A673 (cell line): Measurements from ENCODE around the gene GH2. TPM values are rescaled to one million over a fixed set of nuclear protein-coding genes. Genes with fewer than 3 reads are reported as not detected.

Experiments used
- BruUV-seq: library from RNA; stranded (reverse); fragments of 400-500 nt; replicated peaks from 2 replicates; lab custom pipeline; 2021; lab: Mats Ljungman, UMichigan
- CTCF ChIA-PET: fragments of 300-600 bp; sonication (Branson Sonifier 250); formaldehyde crosslinking; loops from one replicate; lab custom pipeline; 2022; ENCODE audit warnings: antibody characterized with exemption; lab: Charles Lee
- POLR2A ChIA-PET: fragments of 300-600 bp; sonication (Branson Sonifier 250); formaldehyde crosslinking; loops from one replicate; lab custom pipeline; 2022; ENCODE audit warnings: antibody characterized with exemption; ENCODE audit not compliant: low non-redundant PET; lab: Charles Lee
- DNase-seq: peaks from one replicate; pipeline ENCODE4 v3.0.0-alpha.2; 2015; ENCODE audit warnings: low spot score
- H3K27ac ChIP-seq: fragments of 200-600 bp; sonication (generic); 2 replicates; pipeline ENCODE4 v1.5.1; 2016; ENCODE audit warnings: mixed run types, low read depth, mild to moderate bottlenecking, mixed read lengths, antibody characterized with exemption, low read length; ENCODE audit not compliant: poor library complexity, severe bottlenecking
- H3K27me3 ChIP-seq: fragments of 200-600 bp; sonication (generic); replicated peaks from 2 replicates; pipeline ENCODE4 v1.6.1; 2017; ENCODE audit warnings: mixed run types, low read depth, mild to moderate bottlenecking, mixed read lengths, antibody characterized with exemption, low read length; ENCODE audit not compliant: insufficient read depth, poor library complexity
- H3K36me3 ChIP-seq: fragments of 200-600 bp; sonication (generic); 2 replicates; pipeline ENCODE4 v1.6.1; 2016; ENCODE audit warnings: mixed run types, mild to moderate bottlenecking, mixed read lengths, antibody characterized with exemption, low read length; ENCODE audit not compliant: insufficient read depth, poor library complexity, severe bottlenecking
- H3K4me1 ChIP-seq: fragments of 200-600 bp; sonication (generic); 2 replicates; pipeline ENCODE4 v1.6.1; 2017; ENCODE audit warnings: mixed run types, mild to moderate bottlenecking, mixed read lengths, antibody characterized with exemption, low read length; ENCODE audit not compliant: insufficient read depth, poor library complexity, severe bottlenecking
- H3K4me3 ChIP-seq: fragments of 200-600 bp; sonication (generic); 2 replicates; pipeline ENCODE4 v1.5.1; 2016; ENCODE audit warnings: low read depth, mixed run types, mild to moderate bottlenecking, mixed read lengths, low read length; ENCODE audit not compliant: poor library complexity, severe bottlenecking
- H3K9me3 ChIP-seq: fragments of 200-600 bp; sonication (generic); 2 replicates; pipeline ENCODE4 v1.6.1; 2016; ENCODE audit warnings: mixed run types, low read depth, mild to moderate bottlenecking, mixed read lengths, antibody characterized with exemption, low read length; ENCODE audit not compliant: poor library complexity, severe bottlenecking
- EZH2 ChIP-seq: fragments of 200-600 bp; sonication (generic); IDR thresholded peaks from 2 replicates; pipeline ENCODE4 v1.6.1; 2017; ENCODE audit warnings: borderline replicate concordance, low read depth, mild to moderate bottlenecking, mixed read lengths, antibody characterized with exemption, low read length; ENCODE audit not compliant: poor library complexity, severe bottlenecking
- intact Hi-C: fragments of 100-400 bp; cut with micrococcal nuclease; formaldehyde crosslinking; loops from one replicate; pipeline ENCODE4 v1.10.0; 2022; ENCODE audit not compliant: unreplicated experiment
- total RNA-seq: library from RNA; stranded (reverse); gene quantifications from 2 replicates; pipeline ENCODE4 v1.2.3, GENCODE V29; 2021
- TF ChIP-seq, protein P1 (sequence below): fragments of 300-800, 200-600 bp; sonication (generic); conservative IDR thresholded peaks from 2 replicates; pipeline ENCODE4 v1.5.1; 2017; ENCODE audit warnings: low read depth, mild to moderate bottlenecking, antibody characterized with exemption, low read length, moderate library complexity, mixed read lengths

The GH2 gene
- total RNA-seq, 1 experiment from 2014 or later: not detected

DNA sequence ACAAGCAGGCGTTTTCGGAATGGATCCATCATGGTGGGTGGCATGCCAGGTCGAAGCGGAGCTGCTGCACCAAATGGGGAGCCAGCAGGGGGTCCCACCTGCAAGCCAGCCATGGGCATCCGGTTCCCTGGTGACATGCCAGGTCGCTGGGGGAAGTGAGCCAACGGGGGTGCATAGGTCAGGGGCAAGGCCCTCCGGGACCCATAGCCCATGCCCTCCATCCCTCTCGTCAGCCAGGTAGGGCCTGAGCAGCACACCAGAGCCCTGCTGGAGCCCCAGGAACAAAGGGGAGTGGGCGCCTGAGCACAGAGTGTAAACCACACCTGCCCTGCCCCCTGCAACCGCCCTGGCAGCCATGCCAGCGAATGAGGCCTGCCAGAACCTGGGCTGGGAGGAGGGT lies 44.3 kb downstream of the GH2 start:
- DNase-seq: no peak
- no peak for TF ChIP-seq EZH2
- TF ChIP-seq, protein P1, sequence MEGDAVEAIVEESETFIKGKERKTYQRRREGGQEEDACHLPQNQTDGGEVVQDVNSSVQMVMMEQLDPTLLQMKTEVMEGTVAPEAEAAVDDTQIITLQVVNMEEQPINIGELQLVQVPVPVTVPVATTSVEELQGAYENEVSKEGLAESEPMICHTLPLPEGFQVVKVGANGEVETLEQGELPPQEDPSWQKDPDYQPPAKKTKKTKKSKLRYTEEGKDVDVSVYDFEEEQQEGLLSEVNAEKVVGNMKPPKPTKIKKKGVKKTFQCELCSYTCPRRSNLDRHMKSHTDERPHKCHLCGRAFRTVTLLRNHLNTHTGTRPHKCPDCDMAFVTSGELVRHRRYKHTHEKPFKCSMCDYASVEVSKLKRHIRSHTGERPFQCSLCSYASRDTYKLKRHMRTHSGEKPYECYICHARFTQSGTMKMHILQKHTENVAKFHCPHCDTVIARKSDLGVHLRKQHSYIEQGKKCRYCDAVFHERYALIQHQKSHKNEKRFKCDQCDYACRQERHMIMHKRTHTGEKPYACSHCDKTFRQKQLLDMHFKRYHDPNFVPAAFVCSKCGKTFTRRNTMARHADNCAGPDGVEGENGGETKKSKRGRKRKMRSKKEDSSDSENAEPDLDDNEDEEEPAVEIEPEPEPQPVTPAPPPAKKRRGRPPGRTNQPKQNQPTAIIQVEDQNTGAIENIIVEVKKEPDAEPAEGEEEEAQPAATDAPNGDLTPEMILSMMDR: no peak
- Histone ChIP-seq H3K9me3 (no peaks in the 10 kb centered on the region), H3K4me1 (peaks cover 49% of the 10 kb centered on the region), H3K27ac (peak overlapping the region; percentile 92), H3K36me3 (peaks cover 43% of the 10 kb centered on the region), H3K4me3 (no peak overlapping the region), H3K27me3 (no peaks in the 10 kb centered on the region)
- ChIA-PET POLR2A (no interaction called here), CTCF (no interaction called here)
- BruUV-seq: no TSS peak
- intact Hi-C loops: no loop called here

DNA sequence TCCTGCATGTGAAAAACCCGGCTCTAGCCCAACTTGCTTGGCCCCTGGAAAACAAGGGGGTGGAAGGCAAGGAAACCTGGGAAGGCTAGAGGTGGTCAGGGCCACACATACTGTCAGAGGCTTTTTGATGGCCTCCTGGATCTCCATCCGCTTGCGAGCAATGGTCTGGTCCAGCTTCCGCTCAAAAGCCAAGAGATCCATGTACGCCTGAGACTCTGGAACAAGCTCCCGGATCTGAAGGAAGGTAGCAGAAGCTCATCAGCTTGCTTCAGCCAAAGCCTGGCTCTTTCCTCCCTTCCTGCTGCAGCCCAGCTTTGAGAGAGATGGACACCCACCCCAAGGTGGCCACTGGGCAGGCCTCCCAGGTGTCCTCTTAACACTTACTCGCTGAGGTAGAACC lies 44.9 kb downstream of the GH2 start:
- H3K36me3 ChIP-seq: peaks cover 50% of the 10 kb centered on the region
- no peak overlapping the region for H3K27ac ChIP-seq
- no TSS peak for BruUV-seq
- CTCF ChIA-PET: no interaction called here
- no peaks in the 10 kb centered on the region for H3K27me3 ChIP-seq
- TF ChIP-seq, protein P1: no peak
- no peak for TF ChIP-seq EZH2
- no peak for DNase-seq
- no peaks in the 10 kb centered on the region for H3K9me3 ChIP-seq
- POLR2A ChIA-PET: no interaction called here
- intact Hi-C loops: no loop called here
- no peak overlapping the region for H3K4me3 ChIP-seq
- peaks cover 49% of the 10 kb centered on the region for H3K4me1 ChIP-seq

DNA sequence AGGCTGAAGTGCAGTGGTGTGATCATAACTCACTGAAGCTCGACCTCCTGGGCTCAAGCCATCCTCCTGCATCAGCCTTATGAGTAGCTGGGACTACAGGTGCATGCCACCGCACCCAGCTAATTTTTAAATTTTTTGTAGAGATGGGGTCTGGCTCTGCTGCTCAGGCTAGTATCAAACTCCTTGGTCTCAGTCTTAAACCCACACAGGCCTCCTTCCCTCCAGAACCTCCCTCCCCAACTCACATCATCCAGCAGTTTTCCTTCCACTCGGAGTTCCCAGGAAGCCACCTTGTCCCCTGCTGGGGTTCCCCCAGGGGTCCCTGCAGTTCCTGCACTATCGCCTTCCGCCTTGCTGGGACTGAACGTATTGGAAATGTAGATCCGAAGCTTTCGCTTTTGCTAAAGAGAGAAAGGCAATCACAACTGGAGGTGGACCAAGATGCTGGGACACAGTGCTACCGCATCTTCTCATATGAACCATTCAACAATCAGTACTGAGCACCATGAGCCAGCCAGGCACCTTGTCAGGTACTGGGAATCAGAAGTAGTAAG lies 46.5 kb downstream of the GH2 start:
- BruUV-seq: no TSS peak
- H3K4me1 ChIP-seq: peaks cover 38% of the 10 kb centered on the region
- no peak overlapping the region for H3K27ac ChIP-seq
- DNase-seq: no peak
- ChIA-PET CTCF (no interaction called here), POLR2A (no interaction called here)
- H3K9me3 ChIP-seq: no peaks in the 10 kb centered on the region
- peaks cover 65% of the 10 kb centered on the region for H3K36me3 ChIP-seq
- intact Hi-C loops: loop anchor here (2.0 kb wide), 1 partner anchor 134 kb away; the partner anchor contains the start of gene LIMD2
- H3K27me3 ChIP-seq: no peaks in the 10 kb centered on the region
- TF ChIP-seq, protein P1: no peak; the same call in 1 of the 2 replicates
- no peak for TF ChIP-seq EZH2
- H3K4me3 ChIP-seq: no peak overlapping the region
